ENCODE measurements around the gene MARVELD2. TPM values are rescaled to one million over a fixed set of nuclear protein-coding genes. Genes with fewer than 3 reads are reported as not detected.
A peak's percentile ranks its signal among the peaks of the same experiment; 100 is the strongest.

Gene MARVELD2, protein sequence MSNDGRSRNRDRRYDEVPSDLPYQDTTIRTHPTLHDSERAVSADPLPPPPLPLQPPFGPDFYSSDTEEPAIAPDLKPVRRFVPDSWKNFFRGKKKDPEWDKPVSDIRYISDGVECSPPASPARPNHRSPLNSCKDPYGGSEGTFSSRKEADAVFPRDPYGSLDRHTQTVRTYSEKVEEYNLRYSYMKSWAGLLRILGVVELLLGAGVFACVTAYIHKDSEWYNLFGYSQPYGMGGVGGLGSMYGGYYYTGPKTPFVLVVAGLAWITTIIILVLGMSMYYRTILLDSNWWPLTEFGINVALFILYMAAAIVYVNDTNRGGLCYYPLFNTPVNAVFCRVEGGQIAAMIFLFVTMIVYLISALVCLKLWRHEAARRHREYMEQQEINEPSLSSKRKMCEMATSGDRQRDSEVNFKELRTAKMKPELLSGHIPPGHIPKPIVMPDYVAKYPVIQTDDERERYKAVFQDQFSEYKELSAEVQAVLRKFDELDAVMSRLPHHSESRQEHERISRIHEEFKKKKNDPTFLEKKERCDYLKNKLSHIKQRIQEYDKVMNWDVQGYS
- total RNA-seq (under 1 TPM in 3 of 4 donors, not detected in 1; 0.10 to 0.25 (median 0.19) TPM), polyA plus RNA-seq (under 1 TPM; 0.03 to 0.13 (median 0.09) TPM)
- long read RNA-seq, donor 1, result 0 reads
- long read RNA-seq, donor 2, result 0 reads

DNA sequence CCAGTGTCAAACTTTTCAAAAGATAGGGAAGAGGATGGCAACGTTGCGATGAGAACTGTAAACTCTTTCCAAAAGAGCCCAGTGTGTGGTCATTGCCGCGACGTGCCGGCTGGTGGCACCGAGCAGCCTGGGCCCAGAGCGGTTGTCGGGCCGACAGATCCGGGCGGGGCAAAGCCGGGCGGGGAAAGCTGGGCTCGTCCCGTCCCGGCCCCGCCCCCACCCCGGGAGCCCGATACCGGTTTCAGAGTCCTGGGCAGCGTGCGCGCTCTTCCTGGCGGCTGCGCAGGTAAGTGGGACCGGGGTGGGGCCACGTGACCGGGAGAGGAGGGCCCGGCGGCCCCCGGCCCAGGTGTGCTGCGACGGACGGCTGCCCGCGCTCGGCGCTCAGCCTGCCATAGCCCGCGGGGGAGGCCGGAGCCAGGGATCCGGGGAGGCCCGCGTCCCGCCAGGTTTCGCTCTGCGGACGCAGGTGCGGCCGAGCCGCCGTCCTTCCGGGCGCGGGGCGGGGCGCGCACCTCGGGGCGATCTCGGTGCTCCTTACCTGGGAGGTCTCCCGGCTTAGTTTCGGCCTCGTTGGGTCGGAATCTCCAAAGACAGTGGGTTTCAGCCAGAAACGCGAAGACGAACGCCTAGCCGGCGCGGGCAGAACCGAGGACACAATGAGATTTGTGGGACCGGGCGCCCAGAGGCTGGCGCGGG, at the start of gene MARVELD2:
TSS of gene MARVELD2 (plus strand) at position 232 of the 699 bp plus-strand sequence. CDS start 4,270 bp downstream, outside the sequence.
- Histone ChIP-seq H3K27ac (no peak within 1 kb of the TSS), H3K27me3 (ENCODE audit: insufficient read depth in 3 of 3, low read length in 2 of 3) (no peaks in the 10 kb centered on the region), H3K4me3 (peak within 1 kb of the TSS; percentile 56), H3K4me1 (no peaks in the 10 kb centered on the region), H3K9me3 (no peaks in the 10 kb centered on the region), H3K36me3 (ENCODE audit: insufficient read depth in 1 of 2, low read depth in 1 of 2) (peaks cover 0 to 54% of the 10 kb centered on the region in 2 donors)
- TF ChIP-seq, protein P1, sequence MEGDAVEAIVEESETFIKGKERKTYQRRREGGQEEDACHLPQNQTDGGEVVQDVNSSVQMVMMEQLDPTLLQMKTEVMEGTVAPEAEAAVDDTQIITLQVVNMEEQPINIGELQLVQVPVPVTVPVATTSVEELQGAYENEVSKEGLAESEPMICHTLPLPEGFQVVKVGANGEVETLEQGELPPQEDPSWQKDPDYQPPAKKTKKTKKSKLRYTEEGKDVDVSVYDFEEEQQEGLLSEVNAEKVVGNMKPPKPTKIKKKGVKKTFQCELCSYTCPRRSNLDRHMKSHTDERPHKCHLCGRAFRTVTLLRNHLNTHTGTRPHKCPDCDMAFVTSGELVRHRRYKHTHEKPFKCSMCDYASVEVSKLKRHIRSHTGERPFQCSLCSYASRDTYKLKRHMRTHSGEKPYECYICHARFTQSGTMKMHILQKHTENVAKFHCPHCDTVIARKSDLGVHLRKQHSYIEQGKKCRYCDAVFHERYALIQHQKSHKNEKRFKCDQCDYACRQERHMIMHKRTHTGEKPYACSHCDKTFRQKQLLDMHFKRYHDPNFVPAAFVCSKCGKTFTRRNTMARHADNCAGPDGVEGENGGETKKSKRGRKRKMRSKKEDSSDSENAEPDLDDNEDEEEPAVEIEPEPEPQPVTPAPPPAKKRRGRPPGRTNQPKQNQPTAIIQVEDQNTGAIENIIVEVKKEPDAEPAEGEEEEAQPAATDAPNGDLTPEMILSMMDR (IDR thresholded peaks at IDR 0.05), result no peak
- DNase-seq, result peak; percentile 40 to 60
- intact Hi-C loops (cut with DNase I), result no loop called here
- 38 to 56% (median 56%) methylated on average over 75 to 78 of the region's 78 CpGs for WGBS, 3 donors
- peak in 3 of 4 donors; percentile 23 to 37 (median 30) for ATAC-seq

DNA sequence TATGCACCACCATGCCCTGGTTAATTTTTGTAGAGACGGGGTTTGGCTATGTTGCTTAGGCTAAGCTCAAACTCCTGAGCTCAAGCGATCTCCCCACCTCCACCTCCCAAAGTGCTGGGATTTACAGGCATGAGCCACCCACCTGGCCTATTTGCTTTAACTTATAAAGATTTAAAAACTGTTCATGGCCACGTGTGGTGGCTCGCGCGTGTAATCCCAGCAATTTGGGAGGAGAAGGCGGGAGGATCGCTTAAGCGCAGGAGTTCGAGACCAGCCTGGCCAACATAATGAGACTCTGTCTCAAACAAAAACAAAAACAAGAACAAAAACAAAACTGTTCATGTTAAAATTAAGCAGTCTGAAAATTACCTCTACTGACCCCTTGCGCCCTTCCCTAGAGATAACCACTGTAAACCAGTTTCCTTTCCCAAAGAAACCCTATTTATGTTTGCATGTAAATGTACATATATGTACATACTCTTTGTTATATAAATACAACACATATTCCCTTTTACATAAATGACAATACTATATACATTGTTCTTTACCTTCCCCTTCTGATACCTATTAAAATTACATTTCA, 47.1 kb upstream of the MARVELD2 start:
- intact Hi-C loops (cut with DNase I), result no loop called here
- ATAC-seq, result no peak
- Histone ChIP-seq H3K27ac (peak overlapping the region; percentile 99), H3K27me3 (ENCODE audit: insufficient read depth in 3 of 3, low read length in 2 of 3) (no peaks in the 10 kb centered on the region), H3K4me3 (peak overlapping the region; percentile 88), H3K9me3 (no peaks in the 10 kb centered on the region), H3K4me1 (peaks cover 33% of the 10 kb centered on the region), H3K36me3 (ENCODE audit: insufficient read depth in 1 of 2, low read depth in 1 of 2) (peaks cover 5 to 43% of the 10 kb centered on the region in 2 donors)
- no peak for DNase-seq
- WGBS, 3 donors, result 89 to 97% (median 93%) methylated on average over 11 of the region's 11 CpGs
- TF ChIP-seq, protein P1 (IDR thresholded peaks at IDR 0.05), result no peak

DNA sequence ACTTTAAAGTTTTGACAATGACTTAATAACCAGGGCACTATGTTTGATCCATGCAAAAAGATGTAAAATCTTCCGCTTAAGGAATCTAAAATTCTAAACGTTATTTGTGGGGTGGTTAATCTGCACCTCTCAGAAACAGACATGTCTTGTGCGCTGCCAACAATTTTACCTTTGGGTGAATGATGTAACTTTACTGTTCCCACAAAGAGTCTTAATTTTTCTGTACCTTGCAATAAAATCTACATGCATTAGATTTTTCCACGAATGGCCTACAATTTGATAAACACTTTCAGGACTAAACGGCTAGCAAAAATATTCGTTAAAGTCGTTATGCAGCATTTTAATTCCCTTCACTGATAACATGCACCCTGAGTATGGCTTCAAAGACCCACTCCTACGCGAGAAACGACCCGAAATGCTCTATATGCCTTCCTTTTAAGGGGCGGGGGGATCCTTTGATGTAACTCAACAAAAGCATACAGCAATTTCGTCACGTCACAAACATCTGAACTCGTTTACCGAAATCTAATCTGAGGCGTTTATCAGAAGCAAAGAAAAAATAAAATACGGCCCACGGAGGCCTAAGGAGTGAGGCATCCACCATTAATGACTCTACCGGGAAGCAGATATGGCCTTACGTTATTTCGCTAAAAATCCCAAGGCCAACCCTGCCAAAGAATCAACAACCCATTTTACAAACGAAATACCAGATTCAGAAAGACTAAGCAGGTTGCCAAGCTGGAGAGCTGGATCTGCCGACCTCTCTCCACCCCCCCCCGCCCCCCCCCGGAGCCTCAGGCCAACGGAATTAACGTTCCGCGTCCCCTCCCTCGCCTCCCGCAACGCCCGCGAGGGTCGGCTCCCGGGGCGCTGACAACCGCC, 46.2 kb upstream of the MARVELD2 start:
- intact Hi-C loops (cut with DNase I), result no loop called here
- no peak for DNase-seq
- no peaks in the 10 kb centered on the region for H3K9me3 ChIP-seq
- peaks cover 5 to 34% of the 10 kb centered on the region in 2 donors for H3K36me3 ChIP-seq (ENCODE audit: insufficient read depth in 1 of 2, low read depth in 1 of 2)
- peak; percentile 66 to 77 (median 68) for ATAC-seq
- peaks cover 32% of the 10 kb centered on the region for H3K4me1 ChIP-seq
- H3K27me3 ChIP-seq (ENCODE audit: insufficient read depth in 3 of 3, low read length in 2 of 3), result no peaks in the 10 kb centered on the region
- 2 to 3% (median 3%) methylated on average over 29 to 39 of the region's 39 CpGs for WGBS, 3 donors
- H3K27ac ChIP-seq, result peak overlapping the region; percentile 99
- TF ChIP-seq, protein P1 (IDR thresholded peaks at IDR 0.05), result no peak
- peak overlapping the region; percentile 88 for H3K4me3 ChIP-seq
